Right lobe of liver (tissue), 4 donors: Measurements from ENCODE around the gene RAD9B.

Experiments
- POLR2A ChIP-seq: fragments of 450-650 bp; IDR thresholded peaks from one replicate; pipeline ENCODE4 v1.6.1; 2017; ENCODE audit warnings: antibody characterized with exemption, mild to moderate bottlenecking
- TF ChIP-seq, protein P1 (sequence below), 4 donors: fragments of 200-600 bp in 3 of 4; fragments of 450-650 bp in 1 of 4; IDR thresholded peaks; one replicate each; pipeline versions ENCODE4 v1.5.1 to v1.8.0; 2016 to 2022; ENCODE audit warnings: antibody characterized with exemption in 4 of 4, mild to moderate bottlenecking in 2 of 4
- donor health status: DM: no; HTN: no; CAD: no.
- donor health status: DM: no; HTN: no; CAD: no.
- donor health status: DM: no; HTN: yes; CAD: no.

DNA sequence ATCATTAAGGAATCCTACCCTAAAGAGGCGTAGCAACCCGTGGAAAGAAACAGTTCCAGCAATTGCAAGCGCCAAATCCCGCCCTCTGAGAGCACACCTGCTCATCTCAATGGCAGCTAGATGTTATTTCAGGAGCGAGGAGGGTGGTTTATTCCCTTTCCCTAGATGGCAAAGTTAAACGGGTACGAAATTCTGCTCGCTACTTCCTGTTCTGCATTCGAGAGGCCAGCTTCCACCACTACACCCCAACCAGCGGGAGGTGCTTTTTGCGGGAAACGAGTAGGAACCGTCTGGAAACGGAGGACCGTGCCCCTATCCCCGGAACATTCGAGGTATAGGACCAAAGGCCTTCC lies 756 bp upstream of the RAD9B start:
- TF ChIP-seq, protein P1, sequence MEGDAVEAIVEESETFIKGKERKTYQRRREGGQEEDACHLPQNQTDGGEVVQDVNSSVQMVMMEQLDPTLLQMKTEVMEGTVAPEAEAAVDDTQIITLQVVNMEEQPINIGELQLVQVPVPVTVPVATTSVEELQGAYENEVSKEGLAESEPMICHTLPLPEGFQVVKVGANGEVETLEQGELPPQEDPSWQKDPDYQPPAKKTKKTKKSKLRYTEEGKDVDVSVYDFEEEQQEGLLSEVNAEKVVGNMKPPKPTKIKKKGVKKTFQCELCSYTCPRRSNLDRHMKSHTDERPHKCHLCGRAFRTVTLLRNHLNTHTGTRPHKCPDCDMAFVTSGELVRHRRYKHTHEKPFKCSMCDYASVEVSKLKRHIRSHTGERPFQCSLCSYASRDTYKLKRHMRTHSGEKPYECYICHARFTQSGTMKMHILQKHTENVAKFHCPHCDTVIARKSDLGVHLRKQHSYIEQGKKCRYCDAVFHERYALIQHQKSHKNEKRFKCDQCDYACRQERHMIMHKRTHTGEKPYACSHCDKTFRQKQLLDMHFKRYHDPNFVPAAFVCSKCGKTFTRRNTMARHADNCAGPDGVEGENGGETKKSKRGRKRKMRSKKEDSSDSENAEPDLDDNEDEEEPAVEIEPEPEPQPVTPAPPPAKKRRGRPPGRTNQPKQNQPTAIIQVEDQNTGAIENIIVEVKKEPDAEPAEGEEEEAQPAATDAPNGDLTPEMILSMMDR (IDR thresholded peaks at IDR 0.05): no peak
- TF ChIP-seq POLR2A: no peak
